ENCODE data around the gene SLC14A1. TPM values are rescaled to one million over a fixed set of nuclear protein-coding genes. Genes with fewer than 3 reads are reported as not detected.
A peak's percentile ranks its signal among the peaks of the same experiment; 100 is the strongest.

SLC14A1 gene
- total and polyA plus RNA-seq, 5 donors from 2014 or later = 7.8 to 35.1 (median 10.5) TPM

DNA sequence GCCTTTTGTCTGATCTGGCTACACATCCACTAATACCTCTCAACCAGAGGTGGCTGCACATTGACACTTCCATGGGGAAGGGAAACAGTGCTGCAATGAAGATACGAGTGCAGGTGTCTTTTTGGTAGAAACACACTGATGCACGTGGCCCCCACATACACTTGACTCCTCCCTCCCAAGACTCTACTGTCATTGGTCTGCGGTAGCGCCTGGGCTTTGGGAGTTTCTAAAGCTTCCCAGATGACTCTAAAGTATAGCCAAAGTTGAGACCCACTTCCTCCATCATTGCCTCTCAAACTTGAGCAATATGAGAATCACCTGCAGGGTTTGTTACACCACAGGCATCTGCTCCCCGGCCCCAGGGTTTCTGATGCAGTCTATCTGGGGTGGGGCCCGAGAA lies 11.0 kb downstream of the SLC14A1 start:
- Histone ChIP-seq H3K4me1 (ENCODE audit: control insufficient read depth, insufficient read depth, low read length, poor library complexity, severe bottlenecking) (no peaks in the 10 kb centered on the region), H3K36me3 (ENCODE audit: control insufficient read depth, insufficient read depth, low read length) (peaks cover 13% of the 10 kb centered on the region), H3K9me3 (ENCODE audit: control insufficient read depth in 2 of 2, low read length in 2 of 2) (no peaks in the 10 kb centered on the region), H3K4me3 (ENCODE audit: low read depth, low read length) (no peak overlapping the region), H3K27ac (ENCODE audit: insufficient read depth, low read length, poor library complexity, severe bottlenecking) (no peak overlapping the region), H3K27me3 (ENCODE audit: control insufficient read depth, insufficient read depth, low read length) (no peaks in the 10 kb centered on the region)
- DNase-seq (no peak), ATAC-seq (ENCODE audit: low read depth in 2 of 2) (no peak)
- H3K36me3 Mint-ChIP-seq = peaks cover 57% of the 10 kb centered on the region
- H3K4me1 Mint-ChIP-seq = no peaks in the 10 kb centered on the region
- no peaks in the 10 kb centered on the region for H3K27me3 Mint-ChIP-seq
- no peak overlapping the region for H3K27ac Mint-ChIP-seq
- no peak overlapping the region for H3K4me3 Mint-ChIP-seq
- no peaks in the 10 kb centered on the region for H3K9me3 Mint-ChIP-seq

DNA sequence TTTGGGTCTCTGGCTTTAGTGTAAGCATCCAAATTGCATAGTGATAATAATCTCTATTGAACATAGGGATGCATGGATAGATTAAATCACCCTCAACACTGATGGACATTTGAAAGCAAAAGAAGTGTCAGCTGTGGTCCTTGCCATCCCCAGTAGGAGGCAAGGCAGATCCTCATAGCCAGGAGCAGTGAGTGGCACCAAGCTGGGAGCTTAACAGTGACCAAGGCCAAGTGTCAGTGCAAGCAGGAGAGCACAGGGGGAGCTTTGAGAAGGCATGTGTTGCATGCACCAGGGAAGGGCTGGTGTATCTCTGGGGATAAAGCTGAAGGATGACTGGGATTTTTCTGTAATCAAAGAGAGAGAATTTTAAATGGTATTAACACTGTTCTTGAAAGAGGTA lies 14.7 kb downstream of the SLC14A1 start:
- Mint-ChIP-seq H3K4me3 (no peak overlapping the region), H3K27me3 (no peaks in the 10 kb centered on the region), H3K4me1 (no peaks in the 10 kb centered on the region), H3K9me3 (no peaks in the 10 kb centered on the region), H3K27ac (no peak overlapping the region), H3K36me3 (peaks cover 58% of the 10 kb centered on the region)
- no peak for ATAC-seq (ENCODE audit: low read depth in 2 of 2)
- no peaks in the 10 kb centered on the region for H3K4me1 ChIP-seq (ENCODE audit: control insufficient read depth, insufficient read depth, low read length, poor library complexity, severe bottlenecking)
- no peak for DNase-seq
- H3K27me3 ChIP-seq (ENCODE audit: control insufficient read depth, insufficient read depth, low read length) = no peaks in the 10 kb centered on the region
- no peak overlapping the region for H3K4me3 ChIP-seq (ENCODE audit: low read depth, low read length)
- H3K27ac ChIP-seq (ENCODE audit: insufficient read depth, low read length, poor library complexity, severe bottlenecking) = no peak overlapping the region
- H3K36me3 ChIP-seq (ENCODE audit: control insufficient read depth, insufficient read depth, low read length) = peaks cover 7% of the 10 kb centered on the region
- no peaks in the 10 kb centered on the region for H3K9me3 ChIP-seq (ENCODE audit: control insufficient read depth in 2 of 2, low read length in 2 of 2)

DNA sequence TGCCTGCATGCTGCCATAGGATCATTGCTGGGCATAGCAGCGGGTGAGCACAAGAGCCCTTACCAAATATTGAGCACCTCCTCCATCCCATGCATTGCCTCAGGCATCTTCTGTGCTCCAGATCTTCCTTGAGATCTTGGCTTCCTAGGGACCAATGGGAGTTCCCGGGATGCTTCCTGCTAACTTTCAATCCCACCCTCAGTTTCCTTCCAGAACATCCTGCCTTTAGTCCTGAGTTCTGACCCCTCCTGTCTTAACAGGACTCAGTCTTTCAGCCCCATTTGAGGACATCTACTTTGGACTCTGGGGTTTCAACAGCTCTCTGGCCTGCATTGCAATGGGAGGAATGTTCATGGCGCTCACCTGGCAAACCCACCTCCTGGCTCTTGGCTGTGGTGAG lies 15.3 kb downstream of the SLC14A1 start:
- H3K27me3 Mint-ChIP-seq = no peaks in the 10 kb centered on the region
- no peaks in the 10 kb centered on the region for H3K4me1 ChIP-seq (ENCODE audit: control insufficient read depth, insufficient read depth, low read length, poor library complexity, severe bottlenecking)
- peak overlapping the region in 1 of 3 donors; percentile 20 for H3K27ac Mint-ChIP-seq
- H3K27ac ChIP-seq (ENCODE audit: insufficient read depth, low read length, poor library complexity, severe bottlenecking) = no peak overlapping the region
- H3K36me3 ChIP-seq (ENCODE audit: control insufficient read depth, insufficient read depth, low read length) = peaks cover 7% of the 10 kb centered on the region
- peaks cover 57% of the 10 kb centered on the region for H3K36me3 Mint-ChIP-seq
- ATAC-seq (ENCODE audit: low read depth in 2 of 2) (no peak), DNase-seq (no peak)
- H3K27me3 ChIP-seq (ENCODE audit: control insufficient read depth, insufficient read depth, low read length) = no peaks in the 10 kb centered on the region
- H3K4me3 Mint-ChIP-seq = no peak overlapping the region
- H3K9me3 ChIP-seq (ENCODE audit: control insufficient read depth in 2 of 2, low read length in 2 of 2) = no peaks in the 10 kb centered on the region
- no peaks in the 10 kb centered on the region for H3K9me3 Mint-ChIP-seq
- H3K4me3 ChIP-seq (ENCODE audit: low read depth, low read length) = no peak overlapping the region
- no peaks in the 10 kb centered on the region for H3K4me1 Mint-ChIP-seq

DNA sequence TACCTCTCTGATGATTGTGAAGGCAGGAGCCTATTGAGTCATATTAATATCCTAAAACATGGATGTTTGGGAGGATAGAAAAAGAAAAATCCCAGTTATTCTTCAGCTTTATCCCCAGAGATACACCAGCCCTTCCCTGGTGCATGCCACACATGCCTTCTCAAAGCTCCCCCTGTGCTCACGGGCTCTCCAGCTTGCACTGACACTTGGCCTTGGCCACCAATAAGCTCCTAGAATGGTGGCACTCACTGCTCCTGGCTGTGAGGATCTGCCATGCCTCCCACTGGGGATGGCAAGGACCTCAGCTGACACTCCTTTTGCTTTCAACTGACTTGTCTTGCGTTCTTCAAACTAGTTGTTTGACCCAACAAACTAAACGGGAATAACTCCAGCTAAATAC lies 15.9 kb downstream of the SLC14A1 start:
- Mint-ChIP-seq H3K4me3 (no peak overlapping the region), H3K27ac (no peak overlapping the region), H3K9me3 (no peaks in the 10 kb centered on the region), H3K27me3 (no peaks in the 10 kb centered on the region), H3K4me1 (no peaks in the 10 kb centered on the region), H3K36me3 (peaks cover 56% of the 10 kb centered on the region)
- H3K9me3 ChIP-seq (ENCODE audit: control insufficient read depth in 2 of 2, low read length in 2 of 2) = no peaks in the 10 kb centered on the region
- H3K27ac ChIP-seq (ENCODE audit: insufficient read depth, low read length, poor library complexity, severe bottlenecking) = no peak overlapping the region
- DNase-seq (no peak), ATAC-seq (ENCODE audit: low read depth in 2 of 2) (no peak)
- no peaks in the 10 kb centered on the region for H3K27me3 ChIP-seq (ENCODE audit: control insufficient read depth, insufficient read depth, low read length)
- H3K4me1 ChIP-seq (ENCODE audit: control insufficient read depth, insufficient read depth, low read length, poor library complexity, severe bottlenecking) = no peaks in the 10 kb centered on the region
- no peak overlapping the region for H3K4me3 ChIP-seq (ENCODE audit: low read depth, low read length)
- peaks cover 7% of the 10 kb centered on the region for H3K36me3 ChIP-seq (ENCODE audit: control insufficient read depth, insufficient read depth, low read length)

DNA sequence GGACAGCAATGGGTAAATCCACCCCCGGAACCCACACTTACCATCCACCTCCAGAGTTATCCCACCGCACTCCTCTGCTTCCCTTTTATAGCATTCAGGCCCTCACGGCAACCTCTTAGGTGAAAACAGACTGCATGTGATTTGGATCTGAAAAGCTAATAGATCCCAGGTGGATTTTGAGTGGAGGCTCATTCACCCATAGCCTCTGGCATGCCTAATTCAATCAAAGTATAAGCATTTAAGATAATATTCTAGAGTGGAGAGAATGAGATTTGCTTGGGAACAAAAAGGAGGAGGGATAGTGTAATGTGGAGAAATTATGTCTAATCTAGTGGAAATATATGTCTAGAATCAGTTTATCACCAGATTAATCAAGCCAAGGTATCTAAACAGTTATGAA lies 17.1 kb downstream of the SLC14A1 start:
- no peak overlapping the region for H3K27ac ChIP-seq (ENCODE audit: insufficient read depth, low read length, poor library complexity, severe bottlenecking)
- H3K27ac Mint-ChIP-seq = no peak overlapping the region
- H3K27me3 ChIP-seq (ENCODE audit: control insufficient read depth, insufficient read depth, low read length) = no peaks in the 10 kb centered on the region
- no peaks in the 10 kb centered on the region for H3K9me3 Mint-ChIP-seq
- H3K36me3 Mint-ChIP-seq = peaks cover 62% of the 10 kb centered on the region
- ATAC-seq (ENCODE audit: low read depth in 2 of 2) (no peak), DNase-seq (no peak)
- no peaks in the 10 kb centered on the region for H3K27me3 Mint-ChIP-seq
- H3K4me3 Mint-ChIP-seq = no peak overlapping the region
- H3K4me1 ChIP-seq (ENCODE audit: control insufficient read depth, insufficient read depth, low read length, poor library complexity, severe bottlenecking) = no peaks in the 10 kb centered on the region
- H3K4me1 Mint-ChIP-seq = no peaks in the 10 kb centered on the region
- H3K9me3 ChIP-seq (ENCODE audit: control insufficient read depth in 2 of 2, low read length in 2 of 2) = no peaks in the 10 kb centered on the region
- no peak overlapping the region for H3K4me3 ChIP-seq (ENCODE audit: low read depth, low read length)
- peaks cover 7% of the 10 kb centered on the region for H3K36me3 ChIP-seq (ENCODE audit: control insufficient read depth, insufficient read depth, low read length)

DNA sequence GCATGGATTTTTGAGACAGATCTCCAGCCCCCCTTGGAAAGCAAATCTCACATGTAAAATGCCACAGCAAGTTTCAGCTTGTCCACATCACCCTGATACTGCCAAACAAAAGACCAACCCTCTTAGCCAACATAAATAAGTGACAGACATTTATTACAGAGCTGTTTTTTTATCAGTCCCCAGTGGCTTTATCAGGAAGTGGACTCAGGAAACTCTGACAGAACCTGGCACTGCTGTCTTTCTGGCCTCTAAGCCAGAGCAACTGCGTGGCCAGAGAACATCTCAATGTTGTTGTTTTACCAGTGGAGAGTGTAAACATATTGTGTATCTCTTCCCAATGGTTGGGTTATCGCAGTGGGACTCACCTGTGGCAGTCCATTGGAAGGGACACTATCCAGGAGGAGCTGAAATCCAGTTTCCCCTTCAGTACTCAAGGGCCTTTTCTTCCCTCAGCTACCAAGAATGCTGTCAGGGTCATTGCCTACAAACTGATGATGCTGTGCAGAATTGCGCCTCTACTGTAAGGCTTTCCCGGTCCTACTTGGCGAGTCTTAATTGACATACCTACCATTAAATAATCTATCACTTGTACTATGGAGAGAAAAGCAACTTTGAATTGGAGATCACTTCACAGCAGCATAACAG lies 22.0 kb downstream of the SLC14A1 start:
- no peak for DNase-seq
- Histone ChIP-seq H3K4me3 (ENCODE audit: low read depth, low read length) (no peak overlapping the region), H3K4me1 (ENCODE audit: control insufficient read depth, insufficient read depth, low read length, poor library complexity, severe bottlenecking) (no peaks in the 10 kb centered on the region), H3K27me3 (ENCODE audit: control insufficient read depth, insufficient read depth, low read length) (no peaks in the 10 kb centered on the region), H3K27ac (ENCODE audit: insufficient read depth, low read length, poor library complexity, severe bottlenecking) (no peak overlapping the region), H3K36me3 (ENCODE audit: control insufficient read depth, insufficient read depth, low read length) (no peaks in the 10 kb centered on the region), H3K9me3 (ENCODE audit: control insufficient read depth in 2 of 2, low read length in 2 of 2) (no peaks in the 10 kb centered on the region)
- Mint-ChIP-seq H3K27ac (peak overlapping the region in 1 of 3 donors; percentile 9), H3K4me1 (no peaks in the 10 kb centered on the region), H3K4me3 (no peak overlapping the region), H3K9me3 (no peaks in the 10 kb centered on the region), H3K36me3 (peaks cover 47% of the 10 kb centered on the region), H3K27me3 (peaks cover 4% of the 10 kb centered on the region)
- ATAC-seq (ENCODE audit: low read depth in 2 of 2) = no peak

DNA sequence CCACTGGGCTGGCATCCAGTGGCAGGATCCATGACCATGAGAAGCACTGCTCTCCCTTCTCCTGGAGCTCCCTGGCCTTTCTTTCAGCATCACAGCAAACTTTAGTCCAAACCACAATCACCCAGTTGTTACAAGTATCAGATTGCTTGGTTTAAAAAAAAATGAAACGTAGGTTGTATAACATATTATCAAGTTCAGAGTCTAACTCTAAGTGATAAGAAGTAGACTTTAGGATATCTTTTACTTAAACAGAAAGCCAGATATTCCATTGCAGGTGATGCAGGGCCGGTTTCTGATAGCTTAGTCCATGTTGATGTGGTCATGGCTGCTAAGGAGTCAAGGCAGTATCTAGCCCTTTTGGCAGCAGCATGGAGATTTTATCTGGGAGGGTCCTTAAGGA lies 24.5 kb downstream of the SLC14A1 start:
- H3K27ac ChIP-seq (ENCODE audit: insufficient read depth, low read length, poor library complexity, severe bottlenecking) = no peak overlapping the region
- Mint-ChIP-seq H3K4me3 (no peak overlapping the region), H3K36me3 (peaks cover 37% of the 10 kb centered on the region), H3K9me3 (no peaks in the 10 kb centered on the region), H3K27me3 (peaks cover 4% of the 10 kb centered on the region), H3K4me1 (no peaks in the 10 kb centered on the region), H3K27ac (peak overlapping the region in 1 of 3 donors; percentile 86)
- DNase-seq (no peak), ATAC-seq (ENCODE audit: low read depth in 2 of 2) (no peak)
- no peaks in the 10 kb centered on the region for H3K27me3 ChIP-seq (ENCODE audit: control insufficient read depth, insufficient read depth, low read length)
- no peaks in the 10 kb centered on the region for H3K4me1 ChIP-seq (ENCODE audit: control insufficient read depth, insufficient read depth, low read length, poor library complexity, severe bottlenecking)
- no peak overlapping the region for H3K4me3 ChIP-seq (ENCODE audit: low read depth, low read length)
- H3K9me3 ChIP-seq (ENCODE audit: control insufficient read depth in 2 of 2, low read length in 2 of 2) = no peaks in the 10 kb centered on the region
- no peaks in the 10 kb centered on the region for H3K36me3 ChIP-seq (ENCODE audit: control insufficient read depth, insufficient read depth, low read length)

DNA sequence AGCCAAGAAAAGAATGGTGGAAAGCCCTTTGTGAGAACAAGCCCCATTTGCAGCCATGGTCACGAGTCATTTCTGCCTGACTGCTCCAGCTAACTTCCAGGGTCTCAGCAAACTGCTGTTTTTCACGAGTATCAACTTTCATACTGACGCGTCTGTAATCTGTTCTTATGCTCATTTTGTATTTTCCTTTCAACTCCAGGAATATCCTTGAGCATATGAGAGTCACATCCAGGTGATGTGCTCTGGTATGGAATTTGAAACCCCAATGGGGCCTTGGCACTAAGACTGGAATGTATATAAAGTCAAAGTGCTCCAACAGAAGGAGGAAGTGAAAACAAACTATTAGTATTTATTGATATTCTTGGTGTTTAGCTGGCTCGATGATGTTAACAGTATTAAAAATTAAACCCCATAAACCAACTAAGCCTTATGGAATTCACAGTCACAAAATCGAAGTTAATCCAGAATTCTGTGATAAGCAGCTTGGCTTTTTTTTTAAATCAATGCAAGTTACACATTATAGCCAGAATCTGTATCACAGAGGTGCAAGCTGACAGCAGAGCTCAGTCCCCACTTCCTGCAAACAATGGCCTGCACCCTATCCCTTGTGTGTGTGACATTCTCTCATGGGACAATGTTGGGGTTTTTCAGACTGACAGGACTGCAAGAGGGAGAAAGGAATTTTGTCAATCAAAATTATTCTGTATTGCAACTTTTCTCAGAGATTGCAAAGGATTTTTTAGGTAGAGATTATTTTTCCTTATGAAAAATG lies 26.1 kb downstream of the SLC14A1 start:
- Histone ChIP-seq H3K27ac (ENCODE audit: insufficient read depth, low read length, poor library complexity, severe bottlenecking) (no peak overlapping the region), H3K9me3 (ENCODE audit: control insufficient read depth in 2 of 2, low read length in 2 of 2) (no peaks in the 10 kb centered on the region), H3K36me3 (ENCODE audit: control insufficient read depth, insufficient read depth, low read length) (no peaks in the 10 kb centered on the region), H3K4me3 (ENCODE audit: low read depth, low read length) (no peak overlapping the region), H3K27me3 (ENCODE audit: control insufficient read depth, insufficient read depth, low read length) (peaks cover 5% of the 10 kb centered on the region), H3K4me1 (ENCODE audit: control insufficient read depth, insufficient read depth, low read length, poor library complexity, severe bottlenecking) (no peaks in the 10 kb centered on the region)
- no peak for ATAC-seq (ENCODE audit: low read depth in 2 of 2)
- Mint-ChIP-seq H3K27ac (peak overlapping the region in 1 of 3 donors; percentile 22), H3K4me3 (no peak overlapping the region), H3K36me3 (peaks cover 28% of the 10 kb centered on the region), H3K9me3 (peaks cover 0 to 2% (median 0%) of the 10 kb centered on the region in 7 donors), H3K4me1 (no peaks in the 10 kb centered on the region), H3K27me3 (peaks cover 4% of the 10 kb centered on the region)
- DNase-seq = no peak

All from CD4-positive, CD25-positive, alpha-beta regulatory T cell (primary cell).